Activated CD4-positive, alpha-beta T cell treated with anti-CD3 and anti-CD28 coated beads, Interleukin-2, amount 50 U/mL, for 16 hours (primary cell): Measurements from ENCODE around the gene CCDC92B.

Experiments
- DNase-seq: peaks from one replicate; pipeline ENCODE4 v3.0.0-alpha.2; 2020

The CCDC92B gene

DNA sequence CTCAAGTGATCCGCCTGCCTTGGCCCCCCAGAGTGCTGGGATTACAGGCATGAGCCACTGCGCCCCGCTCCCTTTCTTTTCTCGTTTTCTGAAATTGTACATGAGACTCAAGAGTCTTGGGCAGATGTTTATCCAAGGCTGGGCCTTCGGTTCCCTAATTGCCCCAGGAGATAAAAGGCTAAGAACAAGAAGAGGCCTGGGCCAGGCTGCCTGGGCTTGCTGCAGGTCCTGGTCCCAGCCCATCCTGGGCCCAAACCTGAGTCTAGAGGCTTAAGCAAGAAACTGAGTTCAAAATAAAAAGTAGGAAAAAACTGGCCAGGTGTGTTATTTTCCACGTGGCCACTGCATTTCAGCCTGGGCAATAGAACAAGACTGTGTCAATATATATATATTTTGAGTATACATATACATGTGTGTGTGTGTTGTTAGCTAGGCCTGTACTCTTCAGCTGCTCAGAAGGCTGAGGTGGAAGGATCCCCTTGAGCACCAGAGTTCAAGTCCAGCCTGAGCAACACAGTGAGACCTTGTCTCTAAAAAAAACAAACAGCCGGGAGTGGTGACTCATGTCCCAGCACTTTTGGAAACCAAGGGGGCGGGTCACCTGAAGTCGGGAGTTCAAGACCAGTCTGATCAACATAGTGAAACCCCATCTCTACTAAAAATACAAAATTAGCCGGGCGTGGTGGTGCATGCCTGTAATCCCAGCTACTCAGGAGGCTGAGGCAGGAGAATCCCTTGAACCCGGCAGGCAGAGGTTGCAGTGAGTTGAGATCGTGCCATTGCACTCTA lies 31.1 kb downstream of the CCDC92B start:
- DNase-seq, result peak; percentile 17

DNA sequence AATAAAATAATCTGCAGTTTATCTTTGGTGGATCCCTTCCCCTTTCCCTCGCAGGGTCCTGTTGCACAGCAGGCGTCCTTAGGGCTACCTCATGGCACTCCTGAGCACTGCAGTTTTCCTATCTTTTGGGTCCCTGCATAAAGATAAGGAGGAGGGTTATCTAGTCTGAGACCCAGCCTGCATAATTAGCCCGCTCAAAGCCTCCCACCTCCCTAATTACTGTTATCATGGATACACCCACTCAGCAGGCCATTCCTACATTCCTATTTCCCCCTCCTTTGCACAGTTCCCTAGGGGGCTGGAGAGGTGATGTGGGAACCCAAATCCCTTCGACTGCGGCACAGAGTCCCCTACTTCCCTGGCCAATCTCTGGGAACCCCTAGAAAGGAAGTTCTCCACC lies 32.8 kb downstream of the CCDC92B start:
- no peak for DNase-seq

DNA sequence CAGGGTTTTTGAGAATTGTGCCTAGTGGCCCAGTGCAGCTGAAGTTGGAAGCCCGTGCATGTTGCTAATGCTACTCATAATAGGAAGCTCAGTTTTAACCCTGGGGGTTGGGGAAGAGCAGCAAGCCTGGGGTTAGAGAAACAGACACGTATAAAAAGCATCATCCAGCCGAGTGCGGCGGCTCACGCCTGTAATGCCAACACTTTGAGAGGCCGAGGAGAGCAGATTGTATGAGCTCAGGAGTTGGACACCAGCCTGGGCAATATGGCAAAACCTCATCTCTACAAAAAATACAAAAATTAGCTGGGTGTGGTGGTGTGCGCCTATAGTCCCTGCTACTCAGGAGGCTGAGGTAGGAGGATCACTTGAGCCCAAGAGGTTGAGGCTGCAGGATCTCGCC lies 35.6 kb downstream of the CCDC92B start:
- no peak for DNase-seq

DNA sequence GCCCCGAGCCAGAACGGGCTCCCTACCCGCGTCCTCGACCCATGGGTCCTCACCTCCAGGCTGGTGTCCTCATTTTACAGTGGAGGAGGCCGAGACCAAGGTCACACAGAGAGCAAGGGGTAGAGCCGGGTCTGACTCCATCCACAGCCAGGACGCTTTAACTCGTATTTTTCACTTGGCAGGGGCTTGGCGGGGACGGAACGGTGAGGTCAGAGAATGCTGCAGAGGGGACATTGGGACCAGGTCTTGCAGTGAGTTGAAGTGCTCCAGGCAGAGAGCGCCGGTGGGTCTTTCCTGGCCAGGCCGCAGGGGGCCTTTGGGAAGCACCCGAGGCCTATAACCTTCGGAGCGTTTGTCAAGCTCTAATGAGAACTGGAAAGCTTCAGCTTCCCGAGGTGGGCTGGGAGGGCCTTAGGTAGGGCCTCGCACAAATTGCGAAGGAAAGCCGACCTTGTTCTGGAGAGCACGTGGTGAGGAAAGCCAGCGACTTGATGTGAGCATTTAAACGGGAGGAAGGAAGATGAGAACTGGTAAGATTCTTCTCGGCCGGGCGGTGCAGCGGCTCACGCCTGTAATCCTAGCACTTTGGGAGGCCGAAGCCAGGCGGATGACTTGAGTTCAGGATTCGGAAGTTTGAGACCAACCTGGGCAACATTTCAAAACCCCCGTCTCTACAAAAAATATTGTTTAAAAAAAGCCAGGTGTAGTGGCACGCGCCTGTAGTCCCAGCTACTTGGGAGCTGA lies 37.0 kb downstream of the CCDC92B start:
- no peak for DNase-seq

DNA sequence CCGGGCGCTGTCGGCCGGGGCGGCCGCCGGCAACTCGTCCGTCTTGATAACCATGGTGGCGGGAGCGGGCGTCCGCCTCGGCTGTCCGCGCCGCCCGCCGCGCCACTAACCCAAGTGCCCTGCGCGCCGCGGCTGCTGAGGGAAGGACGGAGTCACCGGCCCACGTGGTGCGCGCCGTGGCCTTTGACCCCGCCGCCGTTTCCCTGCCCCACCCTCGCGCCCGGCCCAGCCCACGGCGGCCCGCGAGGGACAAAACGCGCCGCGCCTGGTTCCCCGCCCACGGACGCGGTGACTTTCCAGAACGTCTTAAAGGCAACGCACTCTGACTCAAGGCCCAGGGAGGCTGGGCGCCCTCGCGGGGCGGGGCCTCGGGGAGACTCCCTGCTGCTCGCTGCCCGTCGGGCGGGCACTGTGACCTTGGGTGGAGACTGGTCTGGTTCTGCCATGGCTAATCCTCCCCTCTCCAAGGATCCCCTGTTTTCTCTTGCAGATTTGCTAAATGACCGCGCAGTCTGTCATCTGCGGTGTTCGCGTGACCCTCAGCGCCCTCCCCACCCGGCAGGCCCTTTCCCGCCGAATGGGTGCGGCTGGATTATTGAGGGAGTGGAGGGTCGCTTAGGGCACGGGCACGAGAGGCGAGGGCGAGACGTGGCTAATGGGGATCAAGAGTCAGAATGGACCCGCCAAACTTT lies 37.7 kb downstream of the CCDC92B start, which contains the start of gene CLUH:
Gene CLUH, minus strand, starts transcription at position 157 of the 692 bp plus-strand sequence. Its CDS starts 103 bp downstream, at position 54.
- peak; percentile 97 for DNase-seq

GRCh38 chr17:2710803-2711607 lies 38.4 kb downstream of the CCDC92B start:
- no peak for DNase-seq

DNA sequence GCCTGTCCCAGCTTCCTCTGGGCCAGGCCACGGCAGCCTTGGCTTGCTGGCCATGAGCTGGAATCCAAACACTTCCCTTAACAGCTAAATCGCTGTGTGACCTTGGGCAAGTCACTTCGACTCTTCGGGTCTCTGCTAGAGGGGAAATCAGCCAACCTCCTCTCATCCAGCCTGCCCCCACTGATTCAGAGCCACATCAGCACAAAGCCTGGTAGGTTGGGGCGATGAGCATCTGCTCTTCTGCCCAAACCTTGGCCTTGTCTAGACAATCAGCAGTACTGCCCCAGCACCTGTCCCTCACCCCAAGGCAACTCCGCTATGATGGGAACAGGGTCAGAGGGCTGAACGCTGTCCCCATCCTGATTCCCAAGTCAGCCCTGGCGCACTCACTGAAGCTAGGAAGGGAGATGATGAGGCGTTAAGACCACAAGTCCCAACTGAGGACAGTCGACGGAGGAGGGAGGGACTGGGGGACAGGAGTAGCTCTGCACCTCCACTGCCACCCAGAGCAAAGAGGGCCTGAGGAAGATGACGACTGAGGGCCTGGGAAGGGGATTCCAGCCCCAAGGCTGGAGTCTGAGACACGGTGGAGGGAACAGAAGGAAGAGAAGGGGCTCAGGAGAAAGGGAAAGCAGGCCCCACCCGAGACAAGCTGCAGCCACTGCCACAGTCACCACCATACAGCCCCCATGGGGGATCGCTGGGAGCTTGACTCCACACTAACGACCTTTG lies 39.2 kb downstream of the CCDC92B start:
- DNase-seq, result no peak

DNA sequence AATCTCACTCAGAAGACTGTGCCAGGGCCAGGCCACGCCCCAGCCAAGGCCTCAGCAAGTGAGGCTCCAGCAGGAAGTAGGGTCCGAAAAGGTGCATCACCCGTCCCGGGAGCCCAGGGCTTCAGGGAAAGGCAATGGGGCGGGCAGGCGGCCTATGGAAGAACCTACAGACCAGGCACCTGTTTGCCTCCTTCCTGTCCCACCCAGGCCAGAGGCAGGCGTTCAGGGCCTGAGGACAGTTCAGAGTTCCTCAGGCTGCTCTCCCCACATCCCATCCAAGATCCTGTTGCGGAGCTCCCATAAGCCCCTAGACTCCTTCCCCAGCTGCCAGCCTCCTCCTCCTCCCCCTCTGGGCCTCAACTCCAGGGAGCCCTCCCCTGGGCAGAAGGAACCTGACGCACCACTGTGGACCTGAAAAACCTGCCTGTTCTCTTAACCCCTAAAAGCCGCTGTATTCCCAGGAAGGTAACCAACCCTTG lies 40.2 kb downstream of the CCDC92B start:
- no peak for DNase-seq

- no peak for DNase-seq
These were observed 40.8 kb downstream of the CCDC92B start for GRCh38 chr17:2708585-2709182.

DNA sequence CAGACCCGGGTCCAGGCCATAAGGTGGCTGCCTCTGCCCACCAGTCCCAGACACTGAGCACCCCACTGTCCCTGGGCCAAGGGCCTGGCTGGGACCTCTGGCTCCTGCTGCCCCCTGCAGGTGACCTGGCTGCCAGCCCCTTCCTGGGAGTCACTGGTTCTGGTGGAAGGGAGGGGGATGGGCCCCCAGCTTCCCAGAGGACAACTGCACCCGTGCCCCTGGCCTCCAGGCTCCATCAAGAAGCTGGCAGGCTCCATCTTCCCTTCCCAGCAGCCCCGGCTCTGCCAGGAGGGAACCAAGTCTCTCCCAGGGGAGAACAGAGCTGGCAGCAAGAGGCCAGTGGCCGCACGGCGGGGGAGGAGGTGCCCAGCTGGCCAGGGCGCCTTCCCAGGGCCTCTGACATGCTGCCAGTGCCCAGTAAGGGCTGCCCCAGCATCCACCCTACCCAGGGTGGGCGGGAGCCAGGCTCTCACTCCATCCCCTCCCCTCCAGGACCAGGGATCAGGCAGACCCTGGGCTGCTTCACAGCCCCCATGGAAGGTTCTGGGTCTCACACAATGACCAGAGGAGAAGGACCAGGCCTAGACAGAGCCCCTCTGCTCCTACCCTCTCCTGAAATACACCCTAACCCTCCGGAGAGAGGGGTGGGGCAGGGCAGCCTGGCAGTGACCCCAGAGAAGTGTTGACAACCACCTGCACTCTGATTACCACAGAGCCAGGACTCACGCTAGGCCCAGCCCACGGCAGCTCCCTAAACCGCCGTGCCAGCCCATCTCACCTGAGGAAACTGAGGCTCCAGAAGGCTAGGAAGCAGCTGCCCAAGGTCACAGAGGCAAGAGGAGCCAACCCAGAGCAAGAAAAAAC lies 41.5 kb downstream of the CCDC92B start:
- no peak for DNase-seq

- no peak for DNase-seq
These were observed 42.4 kb downstream of the CCDC92B start for GRCh38 chr17:2706911-2707510.

GRCh38 chr17:2705888-2706795 lies 43.3 kb downstream of the CCDC92B start:
- no peak for DNase-seq

GRCh38 chr17:2705263-2705662 lies 44.2 kb downstream of the CCDC92B start:
- DNase-seq, result no peak

- DNase-seq, result no peak
These were observed 44.6 kb downstream of the CCDC92B start for GRCh38 chr17:2704890-2705248.

GRCh38 chr17:2704031-2704889 lies 45.2 kb downstream of the CCDC92B start:
- DNase-seq, result no peak

DNA sequence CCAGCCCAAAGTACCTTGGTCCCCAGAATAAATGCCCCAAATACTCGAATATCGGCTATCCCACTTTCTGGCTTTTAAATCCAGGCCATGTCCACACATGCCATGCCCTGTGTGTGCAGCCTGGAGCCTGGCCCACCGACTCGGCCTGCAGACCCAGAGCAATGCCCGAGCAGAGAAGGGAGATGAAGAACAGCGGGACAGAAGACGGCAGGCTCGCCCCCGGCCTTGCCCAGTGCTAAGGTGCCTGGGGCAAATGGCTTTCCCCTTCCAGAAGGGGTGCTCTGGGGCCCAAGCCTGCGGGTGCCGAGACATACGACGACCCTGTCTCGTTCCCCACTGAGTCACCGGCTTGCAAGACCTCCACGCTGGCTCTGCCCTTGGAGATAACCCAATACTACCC lies 45.8 kb downstream of the CCDC92B start:
- no peak for DNase-seq

GRCh38 chr17:2703181-2703580 lies 46.3 kb downstream of the CCDC92B start:
- DNase-seq, result no peak
